NT2/D1 (cell line): Measurements from ENCODE around the gene AXIN1.

Source experiments
- SUZ12 ChIP-seq: IDR thresholded peaks from 2 replicates; pipeline ENCODE4 v1.6.1; 2011; ENCODE audit not compliant: insufficient read length, insufficient read depth; ENCODE audit errors: extremely low read depth
- YY1 ChIP-seq: IDR thresholded peaks from 2 replicates; pipeline ENCODE4 v1.6.1; 2011; ENCODE audit not compliant: insufficient read length, insufficient read depth
- ZNF274 ChIP-seq: IDR thresholded peaks from 2 replicates; pipeline ENCODE4 v1.6.1; 2011; ENCODE audit warnings: mild to moderate bottlenecking, low read depth, low read length

DNA sequence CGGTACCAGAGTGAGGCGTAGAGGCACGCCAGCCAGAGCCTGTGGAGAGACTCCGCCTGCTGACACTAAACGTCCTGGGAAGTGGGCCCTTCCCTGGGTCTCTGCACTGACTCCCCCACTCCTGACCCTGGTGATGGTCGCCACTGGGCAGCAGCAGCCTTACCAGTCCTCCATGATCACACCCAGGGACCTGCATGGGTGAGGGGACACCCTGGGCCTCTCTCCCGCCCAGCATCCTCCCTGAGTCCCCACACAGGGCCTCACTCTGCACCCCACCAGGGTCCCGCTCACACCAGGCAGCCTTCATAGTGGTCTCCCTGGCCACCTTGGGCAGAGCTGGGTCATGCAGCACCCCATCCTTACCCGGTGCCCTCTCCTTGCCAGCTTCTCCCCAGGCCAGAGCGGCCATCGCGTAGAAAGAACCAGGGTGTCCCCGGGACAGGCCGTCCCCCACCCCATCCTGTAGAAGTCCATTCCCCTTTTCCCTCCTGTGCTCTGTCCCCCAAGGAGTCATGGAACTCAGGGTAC is 87.5 kb downstream of the AXIN1 start:
- TF ChIP-seq ZNF274 (no peak), SUZ12 (no peak), YY1 (no peak)
